MCF 10A (cell line): ENCODE results near the gene ZNF625. TPM values are rescaled to one million over a fixed set of nuclear protein-coding genes. Genes with fewer than 3 reads are reported as not detected.
A peak's percentile ranks its signal among the peaks of the same experiment; 100 is the strongest.

Source experiments
- BruUV-seq: library from RNA; stranded (reverse); fragments of 400-500 nt; replicated peaks from 2 replicates; lab custom pipeline; 2021; lab: Mats Ljungman, UMichigan
- CTCF ChIA-PET: fragments of 300-600 bp; sonication (Branson Sonifier 250); formaldehyde crosslinking; extraction: SDS; loops from one replicate; lab custom pipeline; 2021; ENCODE audit warnings: antibody characterized with exemption, inconsistent platforms; lab: Yijun Ruan, JAX
- POLR2A ChIA-PET: fragments of 300-600, 350-650 bp; sonication (Branson Sonifier 250); formaldehyde crosslinking; extraction: SDS; loops from one replicate; lab custom pipeline; 2020; ENCODE audit warnings: antibody characterized with exemption, inconsistent platforms; lab: Yijun Ruan, JAX
- DNase-seq: peaks from one replicate; pipeline ENCODE4 v3.0.0-alpha.2; 2018; ENCODE audit not compliant: unreplicated experiment
- H3K27ac Mint-ChIP-seq: one replicate; pipeline ENCODE4 v1.8.0; 2022; ENCODE audit warnings: mild to moderate bottlenecking, low read depth, mixed read lengths; ENCODE audit not compliant: unreplicated experiment
- H3K27me3 Mint-ChIP-seq: one replicate; pipeline ENCODE4 v1.8.0; 2022; ENCODE audit warnings: mixed read lengths; ENCODE audit not compliant: insufficient read depth, unreplicated experiment
- H3K36me3 Mint-ChIP-seq: one replicate; pipeline ENCODE4 v1.8.0; 2022; ENCODE audit warnings: mild to moderate bottlenecking, moderate library complexity, mixed read lengths; ENCODE audit not compliant: insufficient read depth, unreplicated experiment
- H3K4me1 Mint-ChIP-seq: one replicate; pipeline ENCODE4 v1.8.0; 2022; ENCODE audit warnings: mixed read lengths; ENCODE audit not compliant: insufficient read depth, unreplicated experiment
- H3K4me3 Mint-ChIP-seq: one replicate; pipeline ENCODE4 v1.8.0; 2022; ENCODE audit warnings: mild to moderate bottlenecking, moderate library complexity, mixed read lengths; ENCODE audit not compliant: unreplicated experiment
- H3K9me3 Mint-ChIP-seq: one replicate; pipeline ENCODE4 v1.8.0; 2022; ENCODE audit warnings: mixed read lengths; ENCODE audit not compliant: unreplicated experiment
- CTCF ChIP-seq: fragments of 200-600 bp; IDR thresholded peaks from one replicate; pipeline ENCODE4 v1.8.0; 2022; ENCODE audit warnings: antibody characterized with exemption, mild to moderate bottlenecking; ENCODE audit not compliant: unreplicated experiment
- intact Hi-C: fragments of 100-400 bp; cut with micrococcal nuclease; formaldehyde crosslinking; loops from 2 replicates; pipeline ENCODE4 v1.14.1; 2022
- total RNA-seq: library from RNA; stranded (reverse); gene quantifications from 2 replicates; pipeline ENCODE4 v1.2.3, GENCODE V29; 2022

Gene ZNF625
- total RNA-seq, 1 experiment from 2014 or later: not detected

GRCh38 chr19:12162513-12162881 is 6.0 kb upstream of the ZNF625 start:
- TF ChIP-seq CTCF: no peak
- Mint-ChIP-seq H3K4me3 (peak overlapping the region; percentile 83), H3K4me1 (peaks cover 8% of the 10 kb centered on the region), H3K27ac (peak overlapping the region; percentile 97), H3K27me3 (no peaks in the 10 kb centered on the region), H3K36me3 (peaks cover 11% of the 10 kb centered on the region), H3K9me3 (peaks cover 8% of the 10 kb centered on the region)
- no TSS peak for BruUV-seq
- no peak for DNase-seq
- intact Hi-C loops: loop anchor here (2.0 to 10.0 kb wide), 3 partner anchors 132 to 502 kb away; partner anchors contain the start of genes MAN2B1, WDR83, ZNF44 and ZNF563
- ChIA-PET POLR2A (interaction anchor here (0.7 to 2.4 kb wide), 21 partner anchors 14 to 543 kb away, joined by 3 to 22 read pairs (median 4); partner anchors contain the start of genes MAN2B1, WDR83, ZNF20 and ZNF44), CTCF (interaction anchor here (0.6 to 1.2 kb wide), 6 partner anchors 10 to 1016 kb away, joined by 3 to 4 read pairs (median 4); partner anchors contain the start of gene ZNF20)

GRCh38 chr19:12159773-12160414 is 3.4 kb upstream of the ZNF625 start:
- BruUV-seq: no TSS peak
- H3K27me3 Mint-ChIP-seq: no peaks in the 10 kb centered on the region
- no peak for TF ChIP-seq CTCF
- intact Hi-C loops: loop anchor here (10.0 kb wide), 1 partner anchor 505 kb away; the partner anchor contains the start of genes MAN2B1 and WDR83
- no peak overlapping the region for H3K27ac Mint-ChIP-seq
- H3K36me3 Mint-ChIP-seq: peaks cover under 1% of the 10 kb centered on the region
- peaks cover 8% of the 10 kb centered on the region for H3K4me1 Mint-ChIP-seq
- CTCF ChIA-PET: interaction anchor here (0.6 to 1.2 kb wide), 3 partner anchors 19 to 262 kb away, joined by 3 to 4 read pairs (median 3); partner anchors contain the start of gene ZNF20
- no peak overlapping the region for H3K4me3 Mint-ChIP-seq
- H3K9me3 Mint-ChIP-seq: peaks cover 8% of the 10 kb centered on the region
- POLR2A ChIA-PET: no interaction called here
- no peak for DNase-seq

- DNase-seq: no peak
- ChIA-PET CTCF (no interaction called here), POLR2A (no interaction called here)
- Mint-ChIP-seq H3K9me3 (peaks cover 22% of the 10 kb centered on the region), H3K27me3 (no peaks in the 10 kb centered on the region), H3K4me3 (no peak overlapping the region), H3K36me3 (no peaks in the 10 kb centered on the region), H3K27ac (no peak overlapping the region), H3K4me1 (no peaks in the 10 kb centered on the region)
- intact Hi-C loops: no loop called here
- no TSS peak for BruUV-seq
- no peak for TF ChIP-seq CTCF
Measured at GRCh38 chr19:12155324-12155860, 1.1 kb downstream of the ZNF625 start.

GRCh38 chr19:12145348-12145747 is 11.2 kb downstream of the ZNF625 start:
- no peak for TF ChIP-seq CTCF
- H3K27me3 Mint-ChIP-seq: no peaks in the 10 kb centered on the region
- H3K4me3 Mint-ChIP-seq: no peak overlapping the region
- H3K4me1 Mint-ChIP-seq: peaks cover 8% of the 10 kb centered on the region
- intact Hi-C loops: loop anchor here (10.0 kb wide), 1 partner anchor 501 kb away; no protein-coding TSS in a partner anchor
- ChIA-PET POLR2A (interaction anchor here (0.7 kb wide), 1 partner anchor 20 kb away, joined by 3 read pairs; no protein-coding TSS in a partner anchor), CTCF (no interaction called here)
- peaks cover 24% of the 10 kb centered on the region for H3K9me3 Mint-ChIP-seq
- H3K36me3 Mint-ChIP-seq: peaks cover 5% of the 10 kb centered on the region
- BruUV-seq: no TSS peak
- no peak overlapping the region for H3K27ac Mint-ChIP-seq
- no peak for DNase-seq
